Breast epithelium (tissue), 4 donors: Measurements from ENCODE around the gene GPAT3. TPM values are rescaled to one million over a fixed set of nuclear protein-coding genes. Genes with fewer than 3 reads are reported as not detected.

Experiments
- DNase-seq, 2 donors: peaks; one replicate each; pipeline ENCODE4 v3.0.0-alpha.2; 2019; ENCODE audit warnings: low spot score in 2 of 2
- H3K27ac ChIP-seq, 2 donors: fragments of 200-600 bp; sonication (generic) in 1 of 2; one replicate each; pipeline ENCODE4 v1.5.1; 2016 to 2019; ENCODE audit warnings: mild to moderate bottlenecking in 1 of 2
- H3K27me3 ChIP-seq, 2 donors: fragments of 200-600 bp; sonication (generic) in 1 of 2; one replicate each; pipeline versions ENCODE4 v1.5.1 to v1.6.0; 2017 to 2019; ENCODE audit warnings: control low read depth in 1 of 2, mild to moderate bottlenecking in 1 of 2
- H3K36me3 ChIP-seq: fragments of 200-600 bp; one replicate; pipeline ENCODE4 v1.5.1; 2019
- H3K4me1 ChIP-seq, 2 donors: fragments of 200-600 bp; sonication (generic); one replicate each; pipeline ENCODE4 v1.5.1; 2016 to 2019; ENCODE audit warnings: control low read depth in 1 of 2
- H3K4me3 ChIP-seq, 3 donors: fragments of 200-600 bp; sonication (generic); 1 replicate in 2 of 3; 2 replicates in 1 of 3; pipeline ENCODE4 v1.5.1; 2016 to 2019; ENCODE audit warnings: mild to moderate bottlenecking in 3 of 3, moderate library complexity in 2 of 3
- H3K9me3 ChIP-seq, 2 donors: fragments of 200-600 bp; sonication (generic) in 1 of 2; one replicate each; pipeline ENCODE4 v1.5.1; 2016 to 2019; ENCODE audit warnings: control low read depth in 1 of 2
- POLR2A ChIP-seq: fragments of 450-650 bp; IDR thresholded peaks from one replicate; pipeline ENCODE4 v1.6.1; 2016; ENCODE audit warnings: antibody characterized with exemption, mild to moderate bottlenecking, moderate library complexity
- POLR2AphosphoS5 ChIP-seq, 3 donors: sonication (generic); formaldehyde crosslinking; IDR thresholded peaks; one replicate each; pipeline ENCODE4 v1.6.1; 2017; ENCODE audit warnings: antibody characterized with exemption in 3 of 3
- intact Hi-C: fragments of 100-400 bp; cut with DNase I; formaldehyde crosslinking; loops from one replicate; pipeline ENCODE4 v1.15.1; 2023; ENCODE audit warnings: low total_unique reads
- total RNA-seq, 3 donors: library from RNA; depleted of rRNA; stranded (reverse); fragments of >200 nt; gene quantifications; one replicate each; pipeline ENCODE4 v1.1.0, GENCODE V29; 2016
- TF ChIP-seq, protein P1 (sequence below), 3 donors: fragments of 450-650 bp; IDR thresholded peaks; one replicate each; pipeline ENCODE4 v1.5.1; 2016 to 2017; ENCODE audit warnings: antibody characterized with exemption in 3 of 3, mild to moderate bottlenecking in 3 of 3, moderate library complexity in 3 of 3

GPAT3 gene
- total RNA-seq, 3 donors from 2014 or later = 5.1 to 7.6 (median 5.6) TPM

DNA sequence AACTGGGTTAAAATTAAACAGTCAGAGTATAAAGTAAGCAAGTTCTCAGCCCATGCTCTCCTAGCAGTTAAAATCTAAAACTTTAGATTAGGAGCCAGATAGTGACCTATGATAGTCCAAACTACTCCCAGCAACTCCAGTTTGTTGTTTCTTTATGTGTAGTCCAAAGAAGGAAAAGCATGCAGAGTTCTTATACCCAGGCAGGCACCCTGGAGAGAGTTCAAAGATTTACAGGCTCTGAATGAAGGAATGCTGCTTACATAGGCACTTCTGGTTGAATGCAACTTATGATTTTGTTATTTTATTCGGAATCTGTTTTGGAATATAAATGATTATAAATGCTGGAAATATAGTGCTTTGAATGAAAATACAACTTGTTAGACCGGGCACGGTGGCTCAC, 67.2 kb downstream of the GPAT3 start:
- intact Hi-C loops = no loop called here
- no peak for TF ChIP-seq POLR2AphosphoS5 (IDR thresholded peaks at IDR 0.05)
- no peak for TF ChIP-seq POLR2A
- TF ChIP-seq, protein P1, sequence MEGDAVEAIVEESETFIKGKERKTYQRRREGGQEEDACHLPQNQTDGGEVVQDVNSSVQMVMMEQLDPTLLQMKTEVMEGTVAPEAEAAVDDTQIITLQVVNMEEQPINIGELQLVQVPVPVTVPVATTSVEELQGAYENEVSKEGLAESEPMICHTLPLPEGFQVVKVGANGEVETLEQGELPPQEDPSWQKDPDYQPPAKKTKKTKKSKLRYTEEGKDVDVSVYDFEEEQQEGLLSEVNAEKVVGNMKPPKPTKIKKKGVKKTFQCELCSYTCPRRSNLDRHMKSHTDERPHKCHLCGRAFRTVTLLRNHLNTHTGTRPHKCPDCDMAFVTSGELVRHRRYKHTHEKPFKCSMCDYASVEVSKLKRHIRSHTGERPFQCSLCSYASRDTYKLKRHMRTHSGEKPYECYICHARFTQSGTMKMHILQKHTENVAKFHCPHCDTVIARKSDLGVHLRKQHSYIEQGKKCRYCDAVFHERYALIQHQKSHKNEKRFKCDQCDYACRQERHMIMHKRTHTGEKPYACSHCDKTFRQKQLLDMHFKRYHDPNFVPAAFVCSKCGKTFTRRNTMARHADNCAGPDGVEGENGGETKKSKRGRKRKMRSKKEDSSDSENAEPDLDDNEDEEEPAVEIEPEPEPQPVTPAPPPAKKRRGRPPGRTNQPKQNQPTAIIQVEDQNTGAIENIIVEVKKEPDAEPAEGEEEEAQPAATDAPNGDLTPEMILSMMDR (IDR thresholded peaks at IDR 0.05) = no peak
- Histone ChIP-seq H3K4me1 (no peaks in the 10 kb centered on the region), H3K36me3 (no peaks in the 10 kb centered on the region), H3K9me3 (no peaks in the 10 kb centered on the region), H3K4me3 (no peak overlapping the region), H3K27ac (no peak overlapping the region), H3K27me3 (no peaks in the 10 kb centered on the region)
- DNase-seq = no peak

DNA sequence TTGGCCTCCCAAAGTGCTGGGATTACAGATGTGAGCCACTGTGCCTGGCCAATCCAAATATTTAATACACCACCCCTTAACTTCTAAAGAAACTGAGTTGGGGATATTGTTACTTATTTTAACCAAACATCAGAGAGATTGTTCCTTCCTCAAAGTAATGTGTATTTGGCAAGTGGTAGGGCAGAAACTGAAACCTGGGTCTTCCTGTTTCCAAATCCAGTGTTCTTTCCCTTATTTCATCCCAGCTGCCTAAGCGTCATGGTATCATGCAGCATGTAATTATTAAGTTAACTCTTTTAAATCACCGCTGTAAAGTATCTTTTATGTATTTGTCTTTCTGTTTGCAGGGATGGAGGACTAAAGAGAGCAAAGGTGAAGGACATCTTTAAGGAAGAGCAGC, 68.4 kb downstream of the GPAT3 start:
- H3K4me3 ChIP-seq = no peak overlapping the region
- no peaks in the 10 kb centered on the region for H3K4me1 ChIP-seq
- intact Hi-C loops = no loop called here
- TF ChIP-seq, protein P1 (IDR thresholded peaks at IDR 0.05) = no peak
- TF ChIP-seq POLR2A (no peak), POLR2AphosphoS5 (IDR thresholded peaks at IDR 0.05) (no peak)
- DNase-seq = no peak
- no peak overlapping the region for H3K27ac ChIP-seq
- H3K27me3 ChIP-seq = no peaks in the 10 kb centered on the region
- H3K36me3 ChIP-seq = no peaks in the 10 kb centered on the region
- H3K9me3 ChIP-seq = no peaks in the 10 kb centered on the region

DNA sequence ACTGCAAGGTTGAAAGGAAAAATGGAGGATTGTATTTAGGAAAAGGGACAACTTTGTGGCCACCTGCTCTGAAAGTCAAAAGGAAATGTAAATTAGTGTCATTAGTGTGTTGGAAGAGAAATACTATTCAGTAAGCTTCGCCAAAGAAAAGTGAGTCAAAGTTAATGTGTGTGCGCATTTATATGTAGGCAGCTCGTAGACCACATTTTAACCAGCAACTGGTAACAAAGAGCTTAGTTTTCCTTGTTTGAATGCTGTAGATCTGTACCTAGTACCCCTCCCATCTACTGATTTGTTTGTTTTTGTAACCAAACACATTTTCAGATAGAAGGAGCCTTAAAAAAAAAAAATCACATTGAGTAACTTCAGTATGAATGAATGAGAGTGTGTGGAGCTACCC, 69.3 kb downstream of the GPAT3 start:
- DNase-seq = no peak
- H3K36me3 ChIP-seq = no peaks in the 10 kb centered on the region
- TF ChIP-seq POLR2A = no peak
- TF ChIP-seq POLR2AphosphoS5 (IDR thresholded peaks at IDR 0.05) = no peak
- TF ChIP-seq, protein P1 (IDR thresholded peaks at IDR 0.05) = no peak
- no peaks in the 10 kb centered on the region for H3K9me3 ChIP-seq
- no peak overlapping the region for H3K4me3 ChIP-seq
- intact Hi-C loops = no loop called here
- no peak overlapping the region for H3K27ac ChIP-seq
- H3K4me1 ChIP-seq = no peaks in the 10 kb centered on the region
- no peaks in the 10 kb centered on the region for H3K27me3 ChIP-seq

DNA sequence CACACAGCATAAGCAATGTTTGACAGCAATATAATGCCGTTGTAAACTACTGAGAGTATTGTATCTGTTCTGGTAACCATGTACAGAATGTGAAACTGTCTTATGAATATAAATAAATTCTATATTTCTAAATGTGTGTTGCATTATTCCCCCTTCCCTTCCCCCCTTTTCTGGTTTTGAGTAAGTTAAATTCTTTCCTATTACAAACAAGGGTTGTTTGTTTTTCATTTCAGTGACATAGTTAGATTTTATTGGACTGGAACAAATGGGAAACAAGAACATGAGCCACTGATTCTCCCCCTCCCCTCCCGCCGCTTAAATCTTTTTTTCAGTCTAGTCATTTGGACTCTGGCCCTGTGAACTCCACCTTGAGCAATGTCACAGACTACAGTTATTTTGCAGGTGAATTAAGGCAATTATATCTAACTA, 69.8 kb downstream of the GPAT3 start:
- Histone ChIP-seq H3K9me3 (no peaks in the 10 kb centered on the region), H3K27ac (no peak overlapping the region), H3K4me3 (no peak overlapping the region), H3K27me3 (no peaks in the 10 kb centered on the region), H3K36me3 (no peaks in the 10 kb centered on the region), H3K4me1 (no peaks in the 10 kb centered on the region)
- intact Hi-C loops = no loop called here
- TF ChIP-seq, protein P1 (IDR thresholded peaks at IDR 0.05) = no peak
- TF ChIP-seq POLR2A = no peak
- no peak for TF ChIP-seq POLR2AphosphoS5 (IDR thresholded peaks at IDR 0.05)
- no peak for DNase-seq

DNA sequence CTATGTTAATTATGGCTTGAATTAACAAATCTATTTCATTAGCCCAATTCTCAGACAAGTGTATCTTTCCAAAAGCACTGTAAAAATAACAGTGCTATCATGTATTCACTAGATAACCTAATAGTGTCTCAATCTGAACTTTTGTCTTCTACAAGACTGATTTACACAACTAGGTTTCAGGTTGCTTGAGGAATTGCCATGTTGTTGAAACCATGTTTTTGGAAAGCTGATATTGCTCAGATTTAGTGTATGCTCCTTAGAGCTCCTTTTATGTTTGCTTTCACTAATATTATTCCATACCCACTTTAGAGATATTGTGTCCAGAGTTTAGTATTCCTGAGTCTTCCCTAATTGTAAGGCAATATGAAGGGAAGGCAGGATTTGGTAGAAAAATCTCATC, 70.6 kb downstream of the GPAT3 start:
- Histone ChIP-seq H3K4me1 (no peaks in the 10 kb centered on the region), H3K36me3 (no peaks in the 10 kb centered on the region), H3K4me3 (no peak overlapping the region), H3K9me3 (no peaks in the 10 kb centered on the region), H3K27ac (no peak overlapping the region), H3K27me3 (no peaks in the 10 kb centered on the region)
- intact Hi-C loops = no loop called here
- DNase-seq = no peak
- TF ChIP-seq, protein P1 (IDR thresholded peaks at IDR 0.05) = no peak
- TF ChIP-seq POLR2AphosphoS5 (IDR thresholded peaks at IDR 0.05) (no peak), POLR2A (no peak)
